Measurements from ENCODE around the gene RBX1. TPM values are rescaled to one million over a fixed set of nuclear protein-coding genes. Genes with fewer than 3 reads are reported as not detected.

The RBX1 gene
- 59.9 and 69.1 TPM in 2 replicates for total RNA-seq

GRCh38 chr22:40950962-40951794 lies at the start of gene RBX1:
TSS of gene RBX1 (plus strand) at chr22:40951378. CDS start at chr22:40951399, 21 bp downstream.

Other genes with a start within 250 kb of the RBX1 start
- gene SLC25A17, start 132.0 kb upstream of the RBX1 start, total RNA-seq = 11.0 and 11.9 TPM in 2 replicates
- gene ST13, start 94.7 kb upstream of the RBX1 start, total RNA-seq = 229 and 320 TPM in 2 replicates
- gene XPNPEP3, start 94.2 kb upstream of the RBX1 start, total RNA-seq = 3.9 and 8.0 TPM in 2 replicates
- not detected in 2 replicates for gene DNAJB7, start 89.3 kb upstream of the RBX1 start, total RNA-seq
- gene EP300, start 141.2 kb downstream of the RBX1 start, total RNA-seq = 30.4 and 47.3 TPM in 2 replicates